ENCODE data around the gene SLC28A1.

Gene SLC28A1

GRCh38 chr15:84840741-84841429, 43.6 kb upstream of the SLC28A1 start:
- Histone ChIP-seq H3K27ac (ENCODE audit: low read length) (no peak overlapping the region), H3K4me2 (ENCODE audit: insufficient read depth, low read length) (no peak overlapping the region)

GRCh38 chr15:84842781-84843180, 41.7 kb upstream of the SLC28A1 start:
- H3K4me2 ChIP-seq (ENCODE audit: insufficient read depth, low read length), result no peak overlapping the region
- TF ChIP-seq CTCF (IDR thresholded peaks at IDR 0.05; ENCODE audit: borderline replicate concordance, extremely low read depth, low read length, poor library complexity, severe bottlenecking) (no peak), EZH2 (IDR thresholded peaks at IDR 0.05; ENCODE audit: borderline replicate concordance, low read depth, low read length, severe bottlenecking) (no peak)
- no peak overlapping the region for H3K9ac ChIP-seq (ENCODE audit: low read depth, low read length)
- H3K36me3 ChIP-seq (ENCODE audit: insufficient read depth, low read length), result no peaks in the 10 kb centered on the region
- no peaks in the 10 kb centered on the region for H3K4me1 ChIP-seq (ENCODE audit: insufficient read depth, low read length)
- H3K27me3 ChIP-seq (ENCODE audit: insufficient read depth, low read length, poor library complexity), result no peaks in the 10 kb centered on the region
- no peak overlapping the region for H3K27ac ChIP-seq (ENCODE audit: low read length)
- no peak overlapping the region for H2AFZ ChIP-seq (ENCODE audit: low read depth, low read length)
- no peak overlapping the region for H3K4me3 ChIP-seq (ENCODE audit: low read depth in 1 of 2, low read length in 2 of 2)
- no peaks in the 10 kb centered on the region for H3K9me3 ChIP-seq (ENCODE audit: insufficient read depth, low read length, severe bottlenecking)
- H3K79me2 ChIP-seq (ENCODE audit: insufficient read depth, low read length), result no peaks in the 10 kb centered on the region
- ATAC-seq (ENCODE audit: insufficient read depth, low read depth), result no peak
- H4K20me1 ChIP-seq (ENCODE audit: insufficient read depth, low read length), result no peaks in the 10 kb centered on the region
- no peak for DNase-seq

More at GRCh38 chr15:84840741-84841429, 43.6 kb upstream of the SLC28A1 start:
- Histone ChIP-seq H2AFZ (ENCODE audit: low read depth, low read length) (no peak overlapping the region), H4K20me1 (ENCODE audit: insufficient read depth, low read length) (no peaks in the 10 kb centered on the region), H3K36me3 (ENCODE audit: insufficient read depth, low read length) (no peaks in the 10 kb centered on the region), H3K4me1 (ENCODE audit: insufficient read depth, low read length) (no peaks in the 10 kb centered on the region), H3K4me3 (ENCODE audit: low read depth in 1 of 2, low read length in 2 of 2) (no peak overlapping the region), H3K27me3 (ENCODE audit: insufficient read depth, low read length, poor library complexity) (no peaks in the 10 kb centered on the region), H3K9me3 (ENCODE audit: insufficient read depth, low read length, severe bottlenecking) (no peaks in the 10 kb centered on the region), H3K9ac (ENCODE audit: low read depth, low read length) (no peak overlapping the region), H3K79me2 (ENCODE audit: insufficient read depth, low read length) (no peaks in the 10 kb centered on the region)
- ATAC-seq (ENCODE audit: insufficient read depth, low read depth) (no peak), DNase-seq (no peak)
- TF ChIP-seq EZH2 (IDR thresholded peaks at IDR 0.05; ENCODE audit: borderline replicate concordance, low read depth, low read length, severe bottlenecking) (no peak), CTCF (IDR thresholded peaks at IDR 0.05; ENCODE audit: borderline replicate concordance, extremely low read depth, low read length, poor library complexity, severe bottlenecking) (no peak)

GRCh38 chr15:84844964-84845363, 39.5 kb upstream of the SLC28A1 start:
- Histone ChIP-seq H3K9me3 (ENCODE audit: insufficient read depth, low read length, severe bottlenecking) (no peaks in the 10 kb centered on the region), H2AFZ (ENCODE audit: low read depth, low read length) (no peak overlapping the region)
- TF ChIP-seq CTCF (IDR thresholded peaks at IDR 0.05; ENCODE audit: borderline replicate concordance, extremely low read depth, low read length, poor library complexity, severe bottlenecking), result no peak
- TF ChIP-seq EZH2 (IDR thresholded peaks at IDR 0.05; ENCODE audit: borderline replicate concordance, low read depth, low read length, severe bottlenecking), result no peak

More at GRCh38 chr15:84844964-84845363, 39.5 kb upstream of the SLC28A1 start:
- Histone ChIP-seq H3K27ac (ENCODE audit: low read length) (no peak overlapping the region), H3K4me3 (ENCODE audit: low read depth in 1 of 2, low read length in 2 of 2) (no peak overlapping the region), H3K4me2 (ENCODE audit: insufficient read depth, low read length) (no peak overlapping the region), H3K27me3 (ENCODE audit: insufficient read depth, low read length, poor library complexity) (no peaks in the 10 kb centered on the region), H3K4me1 (ENCODE audit: insufficient read depth, low read length) (no peaks in the 10 kb centered on the region), H4K20me1 (ENCODE audit: insufficient read depth, low read length) (no peaks in the 10 kb centered on the region), H3K79me2 (ENCODE audit: insufficient read depth, low read length) (no peaks in the 10 kb centered on the region), H3K9ac (ENCODE audit: low read depth, low read length) (no peak overlapping the region), H3K36me3 (ENCODE audit: insufficient read depth, low read length) (no peaks in the 10 kb centered on the region)
- ATAC-seq (ENCODE audit: insufficient read depth, low read depth), result no peak
- no peak for DNase-seq

All from DND-41 (cell line).